NB4 (cell line): ENCODE results near the gene CNEP1R1.

ENCODE experiments used
- MAX ChIP-seq: IDR thresholded peaks from 2 replicates; pipeline ENCODE4 v1.6.1; 2011; ENCODE audit warnings: low read depth, low read length
- POLR2A ChIP-seq: IDR thresholded peaks from 2 replicates; pipeline ENCODE4 v1.6.1; 2011; ENCODE audit warnings: mild to moderate bottlenecking; ENCODE audit not compliant: insufficient read length; ENCODE audit errors: extremely low read depth
- TF ChIP-seq, protein P1 (sequence below): IDR thresholded peaks from one replicate; pipeline ENCODE4 v1.5.1; 2012; ENCODE audit warnings: low read depth, low read length

DNA sequence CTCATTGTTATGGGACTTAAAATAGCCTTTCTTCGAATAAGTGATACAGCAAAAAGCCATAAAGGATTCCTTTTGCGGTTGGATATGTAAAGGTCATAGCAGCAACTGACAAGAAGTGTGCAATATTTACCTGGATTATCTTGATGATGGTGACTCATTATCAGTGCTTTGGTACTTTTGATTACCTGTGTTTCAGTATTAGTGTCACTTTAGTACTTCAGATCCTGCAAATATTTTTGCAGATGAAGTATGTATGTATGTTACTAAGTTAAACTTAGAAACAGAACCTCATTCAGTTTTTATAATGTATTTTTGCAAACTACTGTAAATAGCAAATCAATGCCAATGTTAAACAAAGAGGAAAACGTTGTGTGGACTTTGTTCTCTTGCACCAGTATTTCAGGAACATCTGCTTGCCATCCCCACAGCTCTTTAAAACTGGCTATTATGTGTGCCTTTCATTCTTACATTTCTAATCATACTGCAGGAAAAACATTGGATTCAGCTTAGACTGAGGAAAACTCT lies 10.5 kb downstream of the CNEP1R1 start:
- TF ChIP-seq, protein P1, sequence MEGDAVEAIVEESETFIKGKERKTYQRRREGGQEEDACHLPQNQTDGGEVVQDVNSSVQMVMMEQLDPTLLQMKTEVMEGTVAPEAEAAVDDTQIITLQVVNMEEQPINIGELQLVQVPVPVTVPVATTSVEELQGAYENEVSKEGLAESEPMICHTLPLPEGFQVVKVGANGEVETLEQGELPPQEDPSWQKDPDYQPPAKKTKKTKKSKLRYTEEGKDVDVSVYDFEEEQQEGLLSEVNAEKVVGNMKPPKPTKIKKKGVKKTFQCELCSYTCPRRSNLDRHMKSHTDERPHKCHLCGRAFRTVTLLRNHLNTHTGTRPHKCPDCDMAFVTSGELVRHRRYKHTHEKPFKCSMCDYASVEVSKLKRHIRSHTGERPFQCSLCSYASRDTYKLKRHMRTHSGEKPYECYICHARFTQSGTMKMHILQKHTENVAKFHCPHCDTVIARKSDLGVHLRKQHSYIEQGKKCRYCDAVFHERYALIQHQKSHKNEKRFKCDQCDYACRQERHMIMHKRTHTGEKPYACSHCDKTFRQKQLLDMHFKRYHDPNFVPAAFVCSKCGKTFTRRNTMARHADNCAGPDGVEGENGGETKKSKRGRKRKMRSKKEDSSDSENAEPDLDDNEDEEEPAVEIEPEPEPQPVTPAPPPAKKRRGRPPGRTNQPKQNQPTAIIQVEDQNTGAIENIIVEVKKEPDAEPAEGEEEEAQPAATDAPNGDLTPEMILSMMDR = no peak
- TF ChIP-seq POLR2A (no peak), MAX (no peak)
